Liver (tissue), 3 donors: ENCODE results near the gene NOSIP.

Source experiments
- EGR1 ChIP-seq, 2 donors: IDR thresholded peaks; 2 replicates each; pipeline ENCODE4 v1.6.1; 2016 to 2018; ENCODE audit warnings: antibody characterized with exemption in 2 of 2, low read depth in 2 of 2
- GABPA ChIP-seq, 2 donors: IDR thresholded peaks in 1 of 2; conservative IDR thresholded peaks in 1 of 2; 2 replicates each; pipeline ENCODE4 v1.6.1; 2016; ENCODE audit warnings: antibody characterized with exemption in 2 of 2, mild to moderate bottlenecking in 1 of 2, moderate library complexity in 1 of 2
- RAD21 ChIP-seq, 2 donors: IDR thresholded peaks; 2 replicates each; pipeline ENCODE4 v1.6.1; 2016; ENCODE audit warnings: antibody characterized with exemption in 2 of 2, mild to moderate bottlenecking in 2 of 2
- RXRA ChIP-seq, 2 donors: IDR thresholded peaks; 2 replicates each; pipeline ENCODE4 v1.6.1; 2017 to 2018; ENCODE audit warnings: antibody characterized with exemption in 2 of 2, mild to moderate bottlenecking in 1 of 2
- SP1 ChIP-seq: IDR thresholded peaks from 2 replicates; pipeline ENCODE4 v1.6.1; 2018; ENCODE audit warnings: antibody characterized with exemption, mild to moderate bottlenecking
- TAF1 ChIP-seq: conservative IDR thresholded peaks from 2 replicates; pipeline ENCODE4 v1.6.1; 2016; ENCODE audit warnings: antibody characterized with exemption, mild to moderate bottlenecking
- YY1 ChIP-seq: IDR thresholded peaks from 2 replicates; pipeline ENCODE4 v1.6.1; 2016; ENCODE audit warnings: antibody characterized with exemption, mild to moderate bottlenecking
- TF ChIP-seq, protein P1 (sequence below): fragments of 150-350 bp; IDR thresholded peaks from 2 replicates; pipeline ENCODE4 v1.5.1; 2017; ENCODE audit warnings: improper control_type of control experiment, low read depth, low read length; ENCODE audit not compliant: missing input control
- TF ChIP-seq, protein P2 (sequence below): IDR thresholded peaks from 2 replicates; pipeline ENCODE4 v1.6.1; 2016; ENCODE audit warnings: antibody characterized with exemption
- TF ChIP-seq, protein P3 (sequence below): IDR thresholded peaks from 2 replicates; pipeline ENCODE4 v1.6.1; 2016; ENCODE audit warnings: antibody characterized with exemption, mild to moderate bottlenecking
- TF ChIP-seq, protein P4 (sequence below): IDR thresholded peaks from 2 replicates; pipeline ENCODE4 v1.6.1; 2016; ENCODE audit warnings: antibody characterized with exemption
- donor health status: healthy.
- donor health status: healthy.

DNA sequence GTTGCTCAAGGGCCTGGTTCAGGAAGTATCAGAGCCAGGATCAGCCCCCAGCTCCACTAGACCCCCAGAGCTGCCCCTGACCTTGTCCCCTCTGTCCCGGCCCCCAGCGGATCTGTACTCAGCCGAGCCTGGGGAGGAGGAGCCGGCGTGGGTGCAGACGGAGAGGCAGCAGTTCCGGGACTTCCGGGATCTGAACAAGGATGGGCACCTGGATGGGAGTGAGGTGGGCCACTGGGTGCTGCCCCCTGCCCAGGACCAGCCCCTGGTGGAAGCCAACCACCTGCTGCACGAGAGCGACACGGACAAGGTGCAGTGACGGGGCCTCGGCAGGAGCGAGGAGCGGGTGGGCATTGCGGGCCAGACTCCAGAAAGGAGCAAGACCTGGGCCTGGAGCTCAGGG lies 37.9 kb downstream of the NOSIP start:
- TF ChIP-seq, protein P1, sequence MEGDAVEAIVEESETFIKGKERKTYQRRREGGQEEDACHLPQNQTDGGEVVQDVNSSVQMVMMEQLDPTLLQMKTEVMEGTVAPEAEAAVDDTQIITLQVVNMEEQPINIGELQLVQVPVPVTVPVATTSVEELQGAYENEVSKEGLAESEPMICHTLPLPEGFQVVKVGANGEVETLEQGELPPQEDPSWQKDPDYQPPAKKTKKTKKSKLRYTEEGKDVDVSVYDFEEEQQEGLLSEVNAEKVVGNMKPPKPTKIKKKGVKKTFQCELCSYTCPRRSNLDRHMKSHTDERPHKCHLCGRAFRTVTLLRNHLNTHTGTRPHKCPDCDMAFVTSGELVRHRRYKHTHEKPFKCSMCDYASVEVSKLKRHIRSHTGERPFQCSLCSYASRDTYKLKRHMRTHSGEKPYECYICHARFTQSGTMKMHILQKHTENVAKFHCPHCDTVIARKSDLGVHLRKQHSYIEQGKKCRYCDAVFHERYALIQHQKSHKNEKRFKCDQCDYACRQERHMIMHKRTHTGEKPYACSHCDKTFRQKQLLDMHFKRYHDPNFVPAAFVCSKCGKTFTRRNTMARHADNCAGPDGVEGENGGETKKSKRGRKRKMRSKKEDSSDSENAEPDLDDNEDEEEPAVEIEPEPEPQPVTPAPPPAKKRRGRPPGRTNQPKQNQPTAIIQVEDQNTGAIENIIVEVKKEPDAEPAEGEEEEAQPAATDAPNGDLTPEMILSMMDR: no peak
- TF ChIP-seq, protein P2, sequence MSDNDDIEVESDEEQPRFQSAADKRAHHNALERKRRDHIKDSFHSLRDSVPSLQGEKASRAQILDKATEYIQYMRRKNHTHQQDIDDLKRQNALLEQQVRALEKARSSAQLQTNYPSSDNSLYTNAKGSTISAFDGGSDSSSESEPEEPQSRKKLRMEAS: no peak
- TF ChIP-seq TAF1 (no peak), YY1 (no peak), RXRA (IDR thresholded peaks at IDR 0.05) (no peak), EGR1 (IDR thresholded peaks at IDR 0.05; ENCODE audit: low read depth in 2 of 2) (no peak), GABPA (IDR thresholded peaks at IDR 0.05 in 1 of 2, conservative IDR thresholded peaks at IDR 0.05 in 1 of 2) (no peak), RAD21 (IDR thresholded peaks at IDR 0.05) (no peak), SP1 (no peak)
- TF ChIP-seq, protein P3, sequence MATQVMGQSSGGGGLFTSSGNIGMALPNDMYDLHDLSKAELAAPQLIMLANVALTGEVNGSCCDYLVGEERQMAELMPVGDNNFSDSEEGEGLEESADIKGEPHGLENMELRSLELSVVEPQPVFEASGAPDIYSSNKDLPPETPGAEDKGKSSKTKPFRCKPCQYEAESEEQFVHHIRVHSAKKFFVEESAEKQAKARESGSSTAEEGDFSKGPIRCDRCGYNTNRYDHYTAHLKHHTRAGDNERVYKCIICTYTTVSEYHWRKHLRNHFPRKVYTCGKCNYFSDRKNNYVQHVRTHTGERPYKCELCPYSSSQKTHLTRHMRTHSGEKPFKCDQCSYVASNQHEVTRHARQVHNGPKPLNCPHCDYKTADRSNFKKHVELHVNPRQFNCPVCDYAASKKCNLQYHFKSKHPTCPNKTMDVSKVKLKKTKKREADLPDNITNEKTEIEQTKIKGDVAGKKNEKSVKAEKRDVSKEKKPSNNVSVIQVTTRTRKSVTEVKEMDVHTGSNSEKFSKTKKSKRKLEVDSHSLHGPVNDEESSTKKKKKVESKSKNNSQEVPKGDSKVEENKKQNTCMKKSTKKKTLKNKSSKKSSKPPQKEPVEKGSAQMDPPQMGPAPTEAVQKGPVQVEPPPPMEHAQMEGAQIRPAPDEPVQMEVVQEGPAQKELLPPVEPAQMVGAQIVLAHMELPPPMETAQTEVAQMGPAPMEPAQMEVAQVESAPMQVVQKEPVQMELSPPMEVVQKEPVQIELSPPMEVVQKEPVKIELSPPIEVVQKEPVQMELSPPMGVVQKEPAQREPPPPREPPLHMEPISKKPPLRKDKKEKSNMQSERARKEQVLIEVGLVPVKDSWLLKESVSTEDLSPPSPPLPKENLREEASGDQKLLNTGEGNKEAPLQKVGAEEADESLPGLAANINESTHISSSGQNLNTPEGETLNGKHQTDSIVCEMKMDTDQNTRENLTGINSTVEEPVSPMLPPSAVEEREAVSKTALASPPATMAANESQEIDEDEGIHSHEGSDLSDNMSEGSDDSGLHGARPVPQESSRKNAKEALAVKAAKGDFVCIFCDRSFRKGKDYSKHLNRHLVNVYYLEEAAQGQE: no peak
- TF ChIP-seq, protein P4, sequence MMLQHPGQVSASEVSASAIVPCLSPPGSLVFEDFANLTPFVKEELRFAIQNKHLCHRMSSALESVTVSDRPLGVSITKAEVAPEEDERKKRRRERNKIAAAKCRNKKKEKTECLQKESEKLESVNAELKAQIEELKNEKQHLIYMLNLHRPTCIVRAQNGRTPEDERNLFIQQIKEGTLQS: no peak
